HG02763 (cell line): Measurements from ENCODE around the gene DZIP3.
"Not testable (repeated sequence)": the region's sequence is repeated elsewhere in the genome, so short reads cannot be mapped to it uniquely, and the experiment has no call there.

ENCODE experiments used
- ATAC-seq: cut with Tn5 transposase; IDR thresholded peaks from one replicate; pipeline ENCODE4 v1.9.1; 2021; ENCODE audit warnings: mild to moderate bottlenecking, moderate library complexity; ENCODE audit not compliant: unreplicated experiment

Gene DZIP3

GRCh38 chr3:108599677-108600409 is 10.3 kb downstream of the DZIP3 start:
- no peak for ATAC-seq

- no peak for ATAC-seq
These were observed 12.9 kb downstream of the DZIP3 start for GRCh38 chr3:108602249-108602934.

GRCh38 chr3:108602935-108603294 is 13.4 kb downstream of the DZIP3 start:
- no peak for ATAC-seq

- ATAC-seq = no peak
These were observed 14.2 kb downstream of the DZIP3 start for GRCh38 chr3:108603691-108604090.

GRCh38 chr3:108605028-108605427 is 15.5 kb downstream of the DZIP3 start:
- ATAC-seq = no peak

- no peak for ATAC-seq
These were observed 16.0 kb downstream of the DZIP3 start for GRCh38 chr3:108605491-108605890.

GRCh38 chr3:108608750-108609149 is 19.2 kb downstream of the DZIP3 start:
- ATAC-seq = no peak

GRCh38 chr3:108610651-108611050 is 21.1 kb downstream of the DZIP3 start:
- no peak for ATAC-seq

GRCh38 chr3:108616090-108616489 is 26.6 kb downstream of the DZIP3 start:
- ATAC-seq = not testable (repeated sequence)

- ATAC-seq = no peak
These were observed 30.7 kb downstream of the DZIP3 start for GRCh38 chr3:108620250-108620649.

GRCh38 chr3:108623504-108623903 is 34.0 kb downstream of the DZIP3 start:
- ATAC-seq = no peak

GRCh38 chr3:108629974-108630373 is 40.5 kb downstream of the DZIP3 start:
- ATAC-seq = no peak

- ATAC-seq = no peak
These were observed 53.0 kb downstream of the DZIP3 start for GRCh38 chr3:108642526-108642925.

GRCh38 chr3:108645364-108645763 is 55.8 kb downstream of the DZIP3 start:
- no peak for ATAC-seq

GRCh38 chr3:108655664-108656063 is 66.1 kb downstream of the DZIP3 start:
- not testable (repeated sequence) for ATAC-seq

GRCh38 chr3:108661699-108662098 is 72.2 kb downstream of the DZIP3 start:
- ATAC-seq = no peak

GRCh38 chr3:108662142-108662738 is 72.7 kb downstream of the DZIP3 start:
- ATAC-seq = no peak

GRCh38 chr3:108664266-108664665 is 74.7 kb downstream of the DZIP3 start:
- no peak for ATAC-seq

GRCh38 chr3:108667312-108667711 is 77.8 kb downstream of the DZIP3 start:
- no peak for ATAC-seq

- ATAC-seq = no peak
These were observed 79.7 kb downstream of the DZIP3 start for GRCh38 chr3:108669208-108669607.

GRCh38 chr3:108672701-108673100 is 83.2 kb downstream of the DZIP3 start:
- no peak for ATAC-seq

GRCh38 chr3:108673988-108674661 is 84.6 kb downstream of the DZIP3 start:
- ATAC-seq = no peak
